HG03135 (cell line): ENCODE results near the gene BICD1.

Experiments
- ATAC-seq: cut with Tn5 transposase; IDR thresholded peaks from one replicate; pipeline ENCODE4 v1.9.1; 2021; ENCODE audit warnings: mild to moderate bottlenecking, moderate library complexity; ENCODE audit not compliant: unreplicated experiment

Gene BICD1

DNA sequence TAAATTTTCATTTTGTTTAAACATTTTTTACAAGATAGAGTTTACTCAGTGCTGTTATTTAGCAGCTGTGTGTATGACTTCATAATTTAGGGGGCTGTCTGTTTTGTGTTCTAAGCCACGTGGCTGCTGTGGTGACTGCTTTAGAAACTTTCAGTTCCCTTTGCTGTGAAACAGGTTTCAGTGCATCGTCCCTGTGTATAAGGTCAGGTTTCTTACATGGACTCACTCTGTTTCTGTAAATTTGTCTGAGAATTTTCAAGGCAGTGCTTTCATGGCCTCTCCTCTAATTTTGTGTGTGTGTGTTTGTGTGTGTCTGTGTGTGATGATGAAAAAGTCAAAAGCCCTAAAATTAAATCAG, 32.4 kb downstream of the BICD1 start:
- peak; percentile 91 for ATAC-seq

DNA sequence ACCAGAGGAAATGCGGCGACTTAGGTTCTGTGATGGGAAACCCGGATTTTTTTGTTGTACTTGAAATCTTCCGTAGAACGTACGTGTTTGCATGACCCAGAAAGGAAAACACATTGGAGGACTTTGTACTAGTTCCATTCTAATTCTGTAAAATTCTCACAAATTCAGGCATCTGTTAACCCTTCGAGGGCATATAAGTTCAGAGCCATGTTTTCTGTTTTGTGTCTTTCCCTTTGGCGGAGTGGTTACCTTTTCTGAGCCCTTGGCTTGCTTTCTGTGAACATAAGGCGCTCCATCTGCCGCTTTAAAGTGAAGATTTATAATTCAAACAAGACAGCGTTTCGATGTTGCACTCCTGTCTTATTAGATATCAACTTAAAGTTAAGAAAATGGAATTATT, 34.2 kb downstream of the BICD1 start:
- no peak for ATAC-seq

DNA sequence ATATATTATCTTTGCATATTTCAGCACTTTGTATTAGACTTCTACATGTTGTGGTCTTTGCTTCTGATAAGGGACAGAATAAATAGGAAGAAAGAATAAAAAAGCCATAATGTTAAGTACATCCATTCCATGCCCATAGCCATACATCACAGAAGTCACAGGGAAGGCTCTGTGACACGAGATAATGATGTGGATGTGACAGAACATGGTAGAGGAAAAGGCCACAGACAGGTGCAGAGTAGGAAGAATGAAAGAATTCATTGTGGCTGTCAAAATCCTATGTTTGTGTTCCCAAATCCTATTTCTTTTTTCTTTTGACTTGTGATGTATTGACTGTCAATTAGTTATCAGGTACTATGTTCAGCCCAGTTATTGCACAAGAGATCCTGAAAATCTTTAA, 38.4 kb downstream of the BICD1 start:
- ATAC-seq = no peak

DNA sequence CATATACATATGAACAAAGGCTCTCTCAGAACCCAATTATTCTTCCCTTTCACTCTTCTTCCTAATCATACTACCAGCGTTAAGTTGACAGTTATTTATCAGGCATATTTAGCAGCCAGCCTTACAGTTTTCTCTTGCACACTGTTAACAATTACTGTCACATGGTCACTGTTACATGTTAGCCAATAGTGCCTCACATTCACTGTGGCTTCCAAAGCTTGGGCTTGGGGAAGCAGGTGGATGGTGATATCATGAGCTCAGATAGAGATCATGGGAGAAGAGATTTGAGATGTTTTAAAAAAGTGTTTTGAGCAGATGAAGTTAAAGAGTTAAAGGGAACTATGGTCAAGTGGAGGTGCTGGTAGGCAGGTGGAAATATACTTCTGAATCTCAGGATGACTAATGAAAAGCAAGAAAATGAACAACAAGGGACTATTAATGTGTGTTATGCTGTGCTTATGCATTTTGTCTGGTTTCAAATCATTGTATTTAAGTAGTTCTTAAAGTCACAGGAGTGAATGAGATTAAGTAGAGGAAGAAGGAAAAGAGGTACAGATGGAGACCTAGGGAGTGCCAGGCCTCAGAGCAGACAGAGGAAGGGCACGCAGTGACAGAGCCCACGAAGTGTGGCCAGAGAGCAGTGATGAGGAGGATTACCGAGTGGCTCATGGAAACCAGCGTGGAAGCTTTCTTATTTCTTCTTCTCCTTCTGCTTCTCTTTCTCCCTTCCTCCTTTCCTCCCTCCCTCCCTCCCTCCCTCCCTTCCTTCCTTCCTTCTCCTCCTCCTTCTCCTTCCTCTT, 39.6 kb downstream of the BICD1 start:
- no peak for ATAC-seq

DNA sequence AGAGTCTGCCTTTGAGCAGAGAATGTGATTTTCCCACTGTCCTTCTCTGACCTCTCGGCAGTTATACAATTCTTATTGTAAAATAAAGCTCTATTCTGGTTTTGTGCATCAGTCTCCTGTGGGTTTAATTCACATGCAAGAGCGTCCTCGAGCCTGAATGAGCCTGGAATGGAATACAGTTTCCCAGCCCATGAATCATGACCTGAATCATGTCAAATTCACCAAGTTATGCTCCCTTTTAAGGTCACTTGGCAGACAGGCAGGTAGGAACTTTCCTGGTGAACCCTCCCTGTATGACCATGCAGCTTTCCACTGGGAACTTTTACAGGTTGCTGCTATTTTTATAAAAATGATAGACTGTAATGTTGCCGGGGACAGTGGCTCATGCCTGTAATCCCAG, 41.7 kb downstream of the BICD1 start:
- ATAC-seq = no peak

DNA sequence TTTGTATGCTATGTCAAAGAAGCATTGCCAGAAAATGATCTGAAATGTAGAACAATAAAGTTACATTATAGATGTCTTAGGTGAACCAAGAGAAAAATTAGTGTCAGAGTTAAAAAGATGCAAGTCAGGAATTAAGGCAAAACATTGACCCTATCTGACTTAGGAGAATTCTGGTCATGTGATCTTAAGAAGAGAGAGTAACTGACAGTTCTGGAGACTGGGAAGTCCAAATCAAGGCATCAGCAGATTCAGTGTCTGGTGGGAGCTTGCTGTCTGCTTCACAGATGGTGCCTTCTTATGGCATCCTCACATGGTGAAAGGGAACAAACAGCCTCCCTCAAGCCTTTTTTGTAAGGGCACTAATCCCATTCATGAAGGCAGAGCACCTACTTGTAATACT, 42.8 kb downstream of the BICD1 start:
- no peak for ATAC-seq

DNA sequence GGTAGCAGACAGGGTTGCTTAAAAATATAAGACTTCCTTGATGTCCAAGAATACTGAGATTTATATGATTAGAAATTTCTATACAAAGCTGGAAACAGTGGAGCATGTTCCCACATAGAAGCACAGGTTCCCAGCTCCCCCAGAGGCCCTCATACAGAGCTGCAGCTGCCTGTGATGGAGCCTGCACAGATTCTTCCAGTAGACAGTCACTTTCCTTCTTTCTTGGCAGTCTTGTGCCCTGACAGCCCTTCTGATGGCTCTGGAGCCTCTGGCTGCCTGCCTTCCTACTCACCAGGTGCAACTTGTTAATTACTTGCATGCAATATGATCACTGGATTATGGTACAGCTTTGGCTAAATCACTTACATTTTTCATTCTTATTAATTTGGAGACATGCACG, 44.4 kb downstream of the BICD1 start:
- no peak for ATAC-seq

DNA sequence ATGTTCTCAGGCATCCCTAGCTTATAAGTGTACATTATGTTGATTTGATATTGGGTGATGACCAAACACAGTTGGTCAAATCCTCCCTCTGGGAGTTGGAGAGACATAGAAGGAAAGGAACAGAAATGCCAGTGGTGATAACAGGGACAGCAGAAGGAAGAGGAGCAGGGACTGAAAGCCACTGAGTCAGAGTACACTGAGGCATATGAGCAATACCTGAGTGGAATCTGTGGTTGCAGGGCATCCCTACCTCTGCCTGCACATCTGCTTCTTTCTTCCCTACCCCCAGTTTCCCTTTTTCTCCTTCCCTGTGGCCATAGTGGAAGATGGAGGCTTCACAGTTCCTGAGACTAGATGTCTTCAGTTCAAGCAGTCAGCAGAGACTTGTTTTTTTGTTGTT, 44.9 kb downstream of the BICD1 start:
- ATAC-seq = no peak

DNA sequence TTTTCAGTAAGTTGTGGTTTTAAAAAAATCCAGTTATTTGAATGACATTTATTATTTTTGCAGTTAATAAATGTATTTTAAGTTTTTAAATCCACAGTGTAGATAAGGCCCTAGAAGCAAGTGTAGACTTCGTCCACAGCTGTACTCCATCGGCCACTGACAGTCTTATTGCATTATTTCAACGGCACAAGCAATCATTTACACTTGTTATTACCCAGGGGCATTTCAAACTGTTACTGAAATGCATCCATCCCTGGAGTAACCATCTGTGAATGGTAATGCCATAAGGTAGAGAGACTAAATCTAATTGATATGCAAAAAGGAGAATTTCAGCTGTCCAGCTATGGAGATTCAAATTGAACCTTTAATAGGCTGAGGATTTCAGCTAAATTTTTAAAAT, 48.4 kb downstream of the BICD1 start:
- ATAC-seq = no peak

DNA sequence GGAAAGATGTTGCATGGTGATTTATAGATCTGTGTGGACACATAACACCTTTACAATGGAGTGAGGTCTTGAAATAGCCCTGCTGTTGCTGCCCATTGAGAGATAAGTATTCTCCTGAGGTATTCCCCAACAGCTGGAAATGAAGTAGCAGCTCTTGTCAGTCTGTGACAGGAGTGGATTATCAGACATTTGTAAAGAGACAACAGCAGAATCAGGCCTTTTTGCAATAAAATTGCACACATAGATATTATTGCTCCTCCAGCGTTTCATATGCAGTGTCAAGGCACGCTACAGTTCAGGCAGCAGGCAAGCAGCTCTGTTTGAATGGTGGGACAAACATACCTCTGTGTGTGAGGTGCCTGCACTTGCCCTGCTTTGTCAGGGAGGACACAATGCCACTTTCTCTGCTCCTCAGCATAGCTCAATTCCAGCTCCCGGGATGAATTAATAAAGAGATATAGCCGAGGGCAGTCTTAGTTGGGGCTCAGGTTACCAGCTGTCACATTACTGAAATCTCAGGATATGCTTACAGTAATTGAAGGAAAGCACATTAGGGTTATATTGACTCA, 49.4 kb downstream of the BICD1 start:
- ATAC-seq = no peak

DNA sequence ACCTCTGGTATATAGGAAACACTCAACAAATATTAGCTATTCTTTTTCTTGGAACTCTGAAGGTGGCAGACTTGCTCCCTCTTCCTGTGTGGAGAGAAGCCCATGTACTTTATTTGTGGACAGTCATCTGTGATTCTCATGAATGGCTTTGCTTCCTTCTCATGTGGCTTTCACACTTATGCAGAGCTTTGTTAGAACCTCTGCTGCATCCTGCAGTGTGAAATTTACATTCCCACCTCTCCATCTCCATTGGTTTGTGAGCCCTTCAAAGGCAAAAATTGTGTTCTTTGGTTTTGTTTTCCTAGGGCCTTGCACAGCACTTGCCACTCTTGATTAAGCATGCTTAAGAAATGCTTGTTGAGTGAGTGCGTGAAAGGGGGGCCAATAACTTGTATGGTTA, 51.9 kb downstream of the BICD1 start:
- ATAC-seq = no peak

DNA sequence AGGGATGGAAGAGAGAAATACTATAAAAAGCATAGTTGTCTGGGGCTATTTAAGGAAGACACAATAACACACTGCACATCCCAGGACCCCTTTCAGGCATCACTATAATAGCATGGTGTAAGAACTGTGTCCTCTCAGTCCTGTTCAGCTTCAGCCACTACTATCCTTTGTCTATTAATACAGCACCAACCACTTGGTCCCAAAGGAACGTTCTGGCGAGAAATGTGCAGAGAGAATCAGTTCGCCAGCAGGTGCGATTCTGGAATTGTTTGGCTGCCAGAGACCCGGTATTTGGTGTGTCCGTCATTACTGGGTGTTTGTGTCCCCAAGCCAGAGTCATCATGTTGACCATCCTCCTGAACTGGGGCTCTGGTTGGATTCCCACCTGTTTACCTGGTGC, 52.7 kb downstream of the BICD1 start:
- no peak for ATAC-seq

DNA sequence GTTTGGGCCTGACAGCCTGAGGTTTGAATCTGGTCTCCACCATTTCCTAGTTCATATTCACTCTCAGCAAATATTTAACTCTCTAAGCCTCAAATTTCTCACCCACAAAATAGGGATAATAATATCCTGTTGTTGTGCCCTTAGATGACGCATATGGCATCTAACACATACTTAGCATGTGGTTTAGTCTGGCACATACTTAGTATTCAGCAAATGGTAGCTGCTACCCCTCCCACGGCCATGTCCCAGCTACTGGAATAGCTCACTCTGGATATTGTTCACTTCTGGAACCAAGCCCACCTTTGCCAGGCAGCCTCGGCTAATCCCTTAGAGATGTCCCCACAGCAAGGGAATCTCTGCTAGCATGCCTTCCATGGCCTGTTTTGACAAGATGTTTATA, 53.3 kb downstream of the BICD1 start:
- no peak for ATAC-seq

DNA sequence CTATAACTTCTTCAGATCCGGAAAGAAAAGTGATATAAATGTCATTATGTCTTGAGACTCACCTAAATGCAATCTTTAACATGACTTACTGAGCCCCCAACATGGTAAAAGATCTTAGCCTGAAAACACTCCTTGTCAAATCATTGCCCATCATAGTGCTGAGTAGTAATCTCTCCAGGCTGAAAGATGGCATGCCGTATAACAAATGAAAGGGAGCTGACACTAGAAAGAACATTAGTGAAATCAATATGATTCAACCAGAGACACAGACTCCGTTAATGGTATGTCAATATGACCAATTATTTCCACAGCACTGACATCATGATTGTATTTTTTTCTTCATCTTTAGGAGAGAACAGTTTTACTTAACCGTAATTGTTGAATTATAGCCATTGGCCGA, 54.4 kb downstream of the BICD1 start:
- no peak for ATAC-seq

DNA sequence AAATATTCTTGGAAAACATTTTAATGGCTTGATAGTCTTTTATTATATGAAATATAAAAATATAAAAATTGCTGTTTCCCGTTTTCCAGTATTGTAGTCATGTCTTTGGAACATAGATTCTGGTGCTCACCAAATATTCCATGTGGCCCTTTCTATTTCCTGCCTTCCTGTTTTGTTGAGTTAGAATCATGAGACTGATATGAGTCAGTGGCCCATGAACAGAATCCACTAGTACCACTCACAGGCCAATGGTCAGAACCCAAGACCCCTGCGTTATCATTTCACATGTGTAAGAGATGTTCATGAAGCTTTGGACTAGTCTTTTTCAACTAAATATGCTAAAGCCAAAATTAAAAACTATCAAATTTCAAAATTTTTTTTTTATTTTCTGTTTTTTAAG, 56.9 kb downstream of the BICD1 start:
- ATAC-seq = no peak

DNA sequence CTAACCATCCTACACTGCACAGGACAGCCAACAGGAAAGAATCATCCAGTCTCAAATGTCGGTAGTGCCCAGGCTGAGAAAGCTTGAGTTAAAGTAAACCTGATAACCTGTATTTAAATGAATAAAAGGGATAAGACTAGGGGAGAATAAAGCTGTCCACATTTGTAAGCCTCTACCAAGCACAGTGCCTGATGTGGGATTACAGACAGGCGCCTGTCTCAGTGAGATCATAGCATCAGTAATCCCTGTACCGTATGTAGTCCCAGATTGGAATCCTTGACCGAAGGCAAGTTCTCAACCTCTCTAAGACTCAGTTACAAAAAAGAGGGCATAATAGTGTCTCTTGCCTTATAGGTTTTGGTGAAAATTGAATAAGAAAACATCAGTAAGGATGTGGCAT, 59.9 kb downstream of the BICD1 start:
- no peak for ATAC-seq

DNA sequence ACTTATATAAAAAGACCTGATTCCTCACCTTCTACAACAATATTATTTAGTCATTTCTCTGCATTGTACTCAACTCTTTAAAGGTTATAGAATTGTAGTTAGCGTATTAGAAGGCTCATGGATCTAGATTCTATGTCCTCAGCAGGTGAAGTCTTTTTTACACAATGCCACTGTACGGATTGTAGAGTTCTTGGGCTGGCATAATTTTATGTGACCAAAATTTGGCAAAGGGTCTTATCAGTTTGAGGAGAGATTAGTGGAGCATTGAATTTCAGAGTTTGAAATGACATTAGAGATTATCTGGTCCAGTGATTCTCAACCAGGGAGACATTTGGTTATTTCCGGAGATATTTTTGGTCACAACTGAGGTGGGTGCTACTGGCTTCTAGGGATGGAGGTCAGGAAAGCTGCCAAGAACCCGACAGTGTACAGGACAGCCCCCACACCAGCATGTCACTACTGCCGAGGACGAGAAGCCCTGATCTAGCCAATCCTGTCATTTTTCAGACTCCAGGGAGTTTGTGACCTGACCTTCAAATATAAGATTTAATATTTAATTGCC, 63.9 kb downstream of the BICD1 start:
- ATAC-seq = no peak

DNA sequence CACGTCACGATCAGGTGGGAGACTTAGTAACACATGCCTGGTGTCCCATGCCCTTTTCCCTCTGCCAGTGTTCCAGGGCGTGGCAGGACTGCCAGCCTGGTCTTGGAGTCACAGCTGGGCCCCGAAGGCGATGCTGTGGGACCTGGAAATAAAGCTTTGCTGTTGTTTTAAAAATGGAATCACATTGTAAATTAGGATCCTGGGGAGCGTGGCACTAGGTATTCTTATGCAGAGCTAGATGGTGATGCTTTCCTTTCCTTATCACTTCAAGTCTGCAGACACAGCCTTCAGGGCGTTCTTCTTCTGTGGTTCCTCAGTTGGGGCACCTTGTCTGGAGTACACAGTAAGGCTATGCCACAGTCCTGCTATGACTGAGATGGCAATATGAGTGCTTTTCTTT, 64.6 kb downstream of the BICD1 start:
- no peak for ATAC-seq

DNA sequence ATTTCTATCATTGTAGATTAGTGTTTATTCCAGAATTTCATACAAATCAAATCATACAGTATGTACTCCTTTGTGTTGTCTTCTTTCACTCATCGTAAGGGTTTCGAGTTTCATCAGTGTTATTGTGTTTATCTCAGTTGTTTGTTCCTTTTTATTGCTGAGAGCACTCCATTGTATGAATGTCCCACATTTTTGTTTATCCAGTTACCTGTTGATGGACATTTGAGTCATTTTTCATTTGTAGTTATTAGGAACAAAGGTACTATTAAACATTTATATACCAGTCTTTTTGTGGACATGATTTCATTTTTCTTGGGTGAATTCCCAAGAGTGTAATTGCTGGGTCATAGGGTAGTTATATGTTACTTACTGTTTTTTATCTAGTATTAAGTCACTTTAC, 70.0 kb downstream of the BICD1 start:
- no peak for ATAC-seq

DNA sequence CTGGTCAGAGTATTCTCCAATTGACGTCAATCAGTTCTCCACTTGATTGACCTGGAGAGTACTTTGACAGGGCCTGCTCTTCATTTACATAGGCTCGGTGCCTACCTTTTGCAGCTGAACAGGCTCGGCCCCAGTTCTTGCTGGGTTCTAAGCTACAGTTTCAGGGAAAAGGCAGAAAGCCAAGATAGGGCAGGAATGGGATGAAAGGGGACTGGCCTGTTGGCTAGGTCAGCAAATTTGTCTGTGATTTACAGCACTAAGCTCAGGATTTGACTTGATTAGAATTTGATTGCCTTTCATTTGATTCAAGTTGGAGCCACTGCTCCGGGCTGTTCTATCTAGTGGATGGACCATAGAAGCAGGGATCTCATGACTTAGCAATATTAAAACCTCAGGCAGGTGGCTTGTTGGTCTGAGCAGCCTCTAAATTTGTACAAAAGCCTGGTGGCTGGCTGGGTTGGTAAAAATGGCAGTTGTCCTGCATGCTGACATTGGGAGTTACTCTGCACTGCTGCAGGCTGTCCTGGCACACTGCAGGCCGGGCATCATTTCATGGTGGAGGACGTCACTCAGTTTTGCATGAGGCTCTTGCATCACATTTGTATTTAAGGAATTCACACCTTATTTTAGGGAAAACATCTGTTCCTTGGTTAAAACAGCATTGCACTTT, 71.8 kb downstream of the BICD1 start:
- no peak for ATAC-seq

DNA sequence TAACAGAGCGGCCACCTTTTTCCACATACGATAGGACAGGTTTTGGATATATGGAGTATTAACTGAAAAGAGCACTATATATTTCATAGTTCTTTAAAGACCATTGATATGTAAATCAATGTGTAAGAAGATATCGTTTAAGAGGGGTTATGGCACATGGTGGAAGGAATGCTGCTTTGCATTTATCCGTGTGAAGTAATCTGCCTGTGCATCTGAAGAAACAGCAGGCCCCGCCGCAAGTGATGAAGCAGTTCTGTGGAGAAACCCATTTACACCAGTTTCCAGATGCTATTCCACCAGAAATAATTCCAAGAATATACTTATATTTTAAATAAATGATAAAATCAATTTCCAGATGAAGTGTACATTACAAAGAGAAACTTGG, 72.4 kb downstream of the BICD1 start:
- ATAC-seq = no peak

DNA sequence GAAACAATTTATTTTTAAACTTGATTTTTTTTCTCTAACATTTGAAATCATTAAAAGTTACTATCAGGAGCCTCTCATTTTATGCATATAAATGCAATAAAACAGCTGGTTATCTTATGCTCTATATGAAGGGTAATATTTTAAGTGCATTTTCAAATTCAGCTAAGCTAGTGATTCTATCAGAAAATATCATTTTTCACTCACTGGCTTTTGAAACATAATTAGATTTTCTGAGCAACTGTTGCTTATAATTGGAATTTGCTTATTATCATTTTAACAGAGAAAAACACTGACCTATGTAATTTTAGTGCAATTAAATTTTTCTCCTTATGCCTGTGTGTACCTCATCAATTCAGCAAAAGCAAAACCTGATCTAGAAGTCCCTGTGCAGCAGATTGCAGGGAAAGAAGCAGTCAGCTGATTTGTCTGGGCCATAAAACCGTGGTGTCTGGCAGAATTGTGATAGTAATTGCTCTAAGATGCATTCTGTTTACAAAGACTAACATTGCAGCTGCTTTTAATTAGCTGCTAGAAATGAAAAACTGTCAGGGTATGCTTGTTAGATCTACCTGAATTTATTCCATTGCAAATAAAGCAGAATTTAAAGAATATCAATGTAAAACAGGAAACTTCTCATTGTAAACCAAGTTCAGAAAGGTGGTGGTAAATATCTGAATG, 75.0 kb downstream of the BICD1 start:
- ATAC-seq = no peak
